Ascending aorta (tissue), 2 donors: ENCODE measurements around the gene TRAF3IP1. TPM values are rescaled to one million over a fixed set of nuclear protein-coding genes. Genes with fewer than 3 reads are reported as not detected.

Experiments
- DNase-seq, 2 donors: peaks; one replicate each; pipeline ENCODE4 v3.0.0-alpha.2; 2019; ENCODE audit warnings: low spot score in 2 of 2
- H3K27ac ChIP-seq, 2 donors: fragments of 200-600 bp; sonication (generic); one replicate each; pipeline ENCODE4 v1.5.1; 2016 to 2017; ENCODE audit warnings: mild to moderate bottlenecking in 1 of 2
- H3K27me3 ChIP-seq: fragments of 200-600 bp; sonication (generic); one replicate; pipeline ENCODE4 v1.5.1; 2017
- H3K36me3 ChIP-seq, 2 donors: fragments of 200-600 bp; sonication (generic); one replicate each; pipeline ENCODE4 v1.5.1; 2016
- H3K4me1 ChIP-seq, 2 donors: fragments of 200-600 bp; sonication (generic); one replicate each; pipeline ENCODE4 v1.5.1; 2016 to 2017; ENCODE audit warnings: mild to moderate bottlenecking in 1 of 2
- H3K4me3 ChIP-seq, 2 donors: fragments of 200-600 bp; sonication (generic); one replicate each; pipeline ENCODE4 v1.5.1; 2016 to 2017; ENCODE audit warnings: mild to moderate bottlenecking in 1 of 2
- H3K9me3 ChIP-seq, 2 donors: fragments of 200-600 bp; sonication (generic); one replicate each; pipeline ENCODE4 v1.5.1; 2016
- intact Hi-C: fragments of 100-400 bp; cut with DNase I; formaldehyde crosslinking; loops from one replicate; pipeline ENCODE4 v1.15.1; 2023
- total RNA-seq: library from RNA; depleted of rRNA; stranded (reverse); fragments of >200 nt; gene quantifications from one replicate; pipeline ENCODE4 v1.1.0, GENCODE V29; 2016
- TF ChIP-seq, protein P1 (sequence below), 3 experiments: fragments of 200-600 bp in 2 of 3; fragments of 450-650 bp in 1 of 3; sonication (generic) in 2 of 3; IDR thresholded peaks; one replicate each; pipeline ENCODE4 v1.5.1; 2016 to 2019; ENCODE audit warnings: antibody characterized with exemption in 3 of 3, mild to moderate bottlenecking in 1 of 3, moderate library complexity in 1 of 3

The TRAF3IP1 gene
- total RNA-seq, 1 donor from 2014 or later = 6.1 TPM

DNA sequence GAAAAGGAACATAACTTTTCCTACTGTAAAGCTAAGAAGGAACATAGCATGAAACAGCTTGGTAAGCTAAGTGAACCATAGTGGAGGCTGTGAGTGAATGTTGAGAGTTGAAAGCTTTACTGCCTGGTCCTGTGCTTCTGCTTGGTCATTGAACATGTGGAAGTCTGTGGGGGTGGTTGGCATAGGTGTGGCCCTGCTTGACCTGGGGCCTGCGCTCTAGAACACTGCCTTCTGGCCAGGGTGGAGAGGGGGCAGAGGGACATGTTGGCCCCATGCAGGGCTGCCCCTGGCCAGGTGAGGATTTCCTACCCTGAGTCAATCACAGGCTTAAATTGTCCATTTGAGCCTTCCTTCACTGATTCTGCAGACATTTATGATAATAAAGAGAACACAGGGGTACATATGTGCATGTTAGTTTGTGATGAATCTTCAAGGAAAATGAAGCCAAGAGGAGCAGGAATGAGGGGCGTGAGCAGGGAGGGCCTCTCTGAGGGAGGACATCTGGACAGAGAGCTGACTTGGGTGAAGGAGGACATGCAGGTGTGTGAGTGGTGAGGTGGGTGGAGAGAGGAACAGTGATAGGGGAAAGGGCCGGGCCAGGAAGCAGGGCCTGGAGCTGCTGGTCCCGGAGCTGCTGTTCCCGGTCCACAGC is 16.6 kb downstream of the TRAF3IP1 start:
- TF ChIP-seq, protein P1, sequence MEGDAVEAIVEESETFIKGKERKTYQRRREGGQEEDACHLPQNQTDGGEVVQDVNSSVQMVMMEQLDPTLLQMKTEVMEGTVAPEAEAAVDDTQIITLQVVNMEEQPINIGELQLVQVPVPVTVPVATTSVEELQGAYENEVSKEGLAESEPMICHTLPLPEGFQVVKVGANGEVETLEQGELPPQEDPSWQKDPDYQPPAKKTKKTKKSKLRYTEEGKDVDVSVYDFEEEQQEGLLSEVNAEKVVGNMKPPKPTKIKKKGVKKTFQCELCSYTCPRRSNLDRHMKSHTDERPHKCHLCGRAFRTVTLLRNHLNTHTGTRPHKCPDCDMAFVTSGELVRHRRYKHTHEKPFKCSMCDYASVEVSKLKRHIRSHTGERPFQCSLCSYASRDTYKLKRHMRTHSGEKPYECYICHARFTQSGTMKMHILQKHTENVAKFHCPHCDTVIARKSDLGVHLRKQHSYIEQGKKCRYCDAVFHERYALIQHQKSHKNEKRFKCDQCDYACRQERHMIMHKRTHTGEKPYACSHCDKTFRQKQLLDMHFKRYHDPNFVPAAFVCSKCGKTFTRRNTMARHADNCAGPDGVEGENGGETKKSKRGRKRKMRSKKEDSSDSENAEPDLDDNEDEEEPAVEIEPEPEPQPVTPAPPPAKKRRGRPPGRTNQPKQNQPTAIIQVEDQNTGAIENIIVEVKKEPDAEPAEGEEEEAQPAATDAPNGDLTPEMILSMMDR (IDR thresholded peaks at IDR 0.05) = no peak
- intact Hi-C loops = no loop called here
- no peaks in the 10 kb centered on the region for H3K4me1 ChIP-seq
- H3K4me3 ChIP-seq = no peak overlapping the region
- no peaks in the 10 kb centered on the region for H3K9me3 ChIP-seq
- H3K27ac ChIP-seq = no peak overlapping the region
- H3K36me3 ChIP-seq = peaks cover 5 to 13% of the 10 kb centered on the region in 2 donors
- H3K27me3 ChIP-seq = no peaks in the 10 kb centered on the region
- DNase-seq = no peak

DNA sequence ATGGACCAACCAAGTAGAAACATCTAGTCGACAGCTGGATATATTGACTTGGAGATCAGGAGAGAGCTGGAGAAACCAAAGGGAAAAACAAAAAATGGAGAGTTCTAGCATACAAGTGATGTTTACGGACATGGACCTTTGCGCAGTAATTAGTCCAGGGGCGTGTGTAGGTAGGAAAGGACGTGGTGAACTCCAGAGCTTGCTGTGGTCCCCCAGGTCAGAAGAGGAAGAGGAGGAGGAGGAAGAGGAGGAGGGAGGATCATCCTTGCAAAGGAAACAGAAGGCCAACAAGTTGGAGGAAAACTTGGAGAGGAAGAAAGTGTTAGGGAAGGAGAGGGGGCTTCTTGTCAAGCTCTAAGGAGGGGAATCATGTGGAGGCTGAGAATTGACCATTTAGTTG is 17.5 kb downstream of the TRAF3IP1 start:
- intact Hi-C loops = no loop called here
- no peak overlapping the region for H3K27ac ChIP-seq
- no peaks in the 10 kb centered on the region for H3K27me3 ChIP-seq
- peaks cover 5 to 13% of the 10 kb centered on the region in 2 donors for H3K36me3 ChIP-seq
- TF ChIP-seq, protein P1 (IDR thresholded peaks at IDR 0.05) = no peak
- no peak for DNase-seq
- H3K4me3 ChIP-seq = no peak overlapping the region
- no peaks in the 10 kb centered on the region for H3K9me3 ChIP-seq
- H3K4me1 ChIP-seq = no peaks in the 10 kb centered on the region

DNA sequence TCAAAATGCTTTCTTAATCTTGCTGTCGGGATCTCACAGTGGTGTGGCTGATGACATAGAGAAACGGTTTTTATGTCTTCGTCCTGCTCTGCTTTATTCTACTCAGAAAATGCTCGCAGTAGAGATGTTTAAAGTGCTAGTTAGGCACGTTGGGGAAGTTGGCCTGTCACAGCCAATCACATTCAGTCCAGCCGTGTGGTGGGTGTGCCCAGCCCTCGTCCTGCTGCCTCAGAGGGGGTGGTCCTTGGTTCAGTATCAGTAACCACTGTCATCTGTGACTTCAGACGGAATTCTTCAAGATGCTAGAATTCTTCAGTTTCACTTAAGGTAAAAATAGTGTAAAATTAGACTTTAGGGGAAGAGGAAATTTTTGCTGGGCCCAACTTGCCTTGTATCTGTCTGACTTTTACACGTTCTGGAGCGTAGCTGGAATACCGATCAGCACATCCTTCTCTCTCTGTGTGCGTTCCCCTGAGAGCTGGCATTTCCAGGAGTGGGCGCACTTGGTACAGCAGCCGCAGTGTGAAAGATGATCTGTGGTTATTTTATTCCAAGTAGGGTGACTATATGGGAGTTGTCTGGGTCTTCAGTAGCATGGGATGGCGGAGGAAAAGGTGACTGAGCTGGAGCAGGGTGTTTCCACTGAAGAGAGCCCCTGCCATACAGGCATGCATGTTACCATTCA is 18.5 kb downstream of the TRAF3IP1 start:
- H3K4me1 ChIP-seq = no peaks in the 10 kb centered on the region
- DNase-seq = no peak
- peaks cover 5 to 13% of the 10 kb centered on the region in 2 donors for H3K36me3 ChIP-seq
- TF ChIP-seq, protein P1 (IDR thresholded peaks at IDR 0.05) = no peak
- no peaks in the 10 kb centered on the region for H3K9me3 ChIP-seq
- no peak overlapping the region for H3K27ac ChIP-seq
- no peaks in the 10 kb centered on the region for H3K27me3 ChIP-seq
- no peak overlapping the region for H3K4me3 ChIP-seq
- intact Hi-C loops = no loop called here

DNA sequence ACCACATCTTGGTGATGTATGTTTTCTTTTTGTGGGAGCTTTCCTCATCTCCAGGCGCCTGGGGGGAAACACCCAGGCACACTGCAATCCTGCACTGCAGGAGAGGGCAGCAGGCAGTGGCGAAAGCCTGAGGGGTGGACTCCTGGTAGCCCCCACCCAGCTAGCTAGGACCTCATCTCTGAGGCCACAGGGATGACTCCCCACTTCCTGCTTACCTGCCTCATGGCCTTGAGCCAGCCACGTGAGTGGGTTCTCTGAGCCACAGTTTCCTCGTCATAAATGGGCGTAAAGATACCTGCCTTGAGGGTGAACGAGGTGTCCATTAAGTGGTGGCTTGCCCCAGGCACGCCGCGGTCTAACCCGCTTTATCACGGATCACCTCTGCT is 19.1 kb downstream of the TRAF3IP1 start:
- intact Hi-C loops = no loop called here
- Histone ChIP-seq H3K27ac (no peak overlapping the region), H3K4me1 (no peaks in the 10 kb centered on the region), H3K27me3 (no peaks in the 10 kb centered on the region), H3K9me3 (no peaks in the 10 kb centered on the region), H3K36me3 (peaks cover 5 to 9% of the 10 kb centered on the region in 2 donors), H3K4me3 (no peak overlapping the region)
- TF ChIP-seq, protein P1 (IDR thresholded peaks at IDR 0.05) = no peak
- no peak for DNase-seq

DNA sequence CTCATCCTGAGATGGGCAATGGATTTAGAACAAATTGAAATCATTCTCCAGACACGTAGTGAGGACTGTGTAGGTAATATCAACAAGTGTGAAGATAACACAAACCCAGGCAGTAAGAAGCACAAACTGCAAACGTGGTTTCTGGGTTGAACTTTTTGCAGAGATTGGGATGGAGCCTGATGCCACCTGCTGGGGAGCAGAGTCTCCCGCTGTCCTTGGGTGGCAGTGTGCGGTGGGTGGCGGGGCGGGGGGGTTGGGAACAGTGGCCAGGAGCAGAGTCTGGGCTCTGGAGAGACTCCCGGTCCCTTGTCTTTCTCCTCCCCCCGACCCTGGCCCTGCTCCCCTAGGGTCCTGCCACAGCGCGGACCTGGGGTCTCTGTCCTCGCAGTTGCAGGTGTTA is 19.5 kb downstream of the TRAF3IP1 start:
- Histone ChIP-seq H3K36me3 (peaks cover 5% of the 10 kb centered on the region in 2 donors), H3K4me3 (no peak overlapping the region), H3K27ac (no peak overlapping the region), H3K27me3 (no peaks in the 10 kb centered on the region), H3K9me3 (no peaks in the 10 kb centered on the region), H3K4me1 (no peaks in the 10 kb centered on the region)
- DNase-seq = no peak
- TF ChIP-seq, protein P1 (IDR thresholded peaks at IDR 0.05) = peak in 2 of 3 experiments; percentile 7 to 11
- intact Hi-C loops = no loop called here
